Measurements from ENCODE around the gene RHNO1.

- TF ChIP-seq CTCF (IDR thresholded peaks at IDR 0.05) (no peak), POLR2AphosphoS5 (IDR thresholded peaks at IDR 0.05) (no peak), EP300 (IDR thresholded peaks at IDR 0.05) (no peak), POLR2A (IDR thresholded peaks at IDR 0.05) (no peak)
Observed at GRCh38 chr12:2858334-2858733, 18.7 kb upstream of the RHNO1 start.
